ENCODE data around the gene VPS9D1.

Gene VPS9D1

GRCh38 chr16:89717688-89718505, 2.8 kb downstream of the VPS9D1 start:
- no peak for DNase-seq (ENCODE audit: low read depth)
- TF ChIP-seq CTCF (IDR thresholded peaks at IDR 0.05; ENCODE audit: low read depth, low read length, missing control alignments), result no peak
- H3K4me3 ChIP-seq (ENCODE audit: low read depth, low read length), result no peak overlapping the region

DNA sequence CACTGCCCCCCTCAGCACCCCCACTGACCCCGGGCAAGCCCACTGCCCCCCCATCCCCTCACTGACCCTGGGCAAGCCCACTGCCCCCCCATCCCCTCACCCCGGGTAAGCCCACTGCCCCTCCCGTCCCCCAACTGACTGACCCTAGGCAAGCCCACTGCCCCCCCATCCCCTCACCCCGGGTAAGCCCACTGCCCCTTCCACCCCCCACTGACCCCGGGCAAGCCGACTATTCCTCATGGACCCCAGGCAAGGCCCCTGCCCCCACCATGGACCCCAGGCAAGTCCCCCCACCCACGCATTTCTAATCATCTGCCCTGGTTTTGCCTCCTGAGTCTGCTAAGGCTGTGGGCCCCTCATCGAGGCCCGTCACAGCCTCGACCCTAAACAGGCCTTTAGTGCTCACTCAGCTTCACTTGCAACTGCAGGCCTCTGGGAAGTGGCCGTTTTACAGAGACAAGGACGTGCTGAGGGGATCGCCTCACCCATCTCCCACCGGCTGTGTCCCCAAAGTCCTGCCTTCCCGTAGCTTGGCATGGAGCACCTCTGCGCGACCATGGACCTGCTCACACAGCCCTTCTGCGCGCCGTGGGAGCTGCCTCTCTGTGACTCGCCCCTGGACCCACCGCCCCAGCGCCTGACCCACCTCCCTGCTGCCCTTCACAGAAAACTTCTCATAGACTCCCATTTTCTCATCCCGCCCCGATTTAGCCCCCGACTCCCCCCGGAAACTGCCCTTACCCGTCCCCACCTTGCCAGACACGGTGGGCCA, 3.6 kb downstream of the VPS9D1 start:
- no peak overlapping the region for H3K4me3 ChIP-seq (ENCODE audit: low read depth, low read length)
- TF ChIP-seq CTCF (IDR thresholded peaks at IDR 0.05; ENCODE audit: low read depth, low read length, missing control alignments), result no peak
- no peak for DNase-seq (ENCODE audit: low read depth)

DNA sequence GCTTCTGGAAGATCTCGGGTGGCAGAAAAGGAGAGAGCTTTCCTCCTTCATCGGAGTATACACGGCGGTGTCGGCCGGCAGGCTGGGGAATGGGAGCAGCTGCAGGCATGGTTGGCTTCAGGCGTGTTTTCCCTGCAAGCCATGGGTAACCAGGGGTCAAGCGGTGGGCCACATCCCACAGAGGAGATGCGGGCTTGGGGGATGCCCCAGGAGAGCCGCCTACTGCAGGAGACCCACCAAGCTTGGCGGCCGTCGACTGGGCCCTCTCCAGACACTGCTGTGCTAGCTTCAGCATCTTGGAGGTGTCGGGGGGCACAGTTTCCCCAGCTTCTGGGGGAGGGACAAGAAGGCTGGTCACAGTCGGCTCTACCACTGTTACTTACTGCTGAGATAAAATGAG, 4.2 kb downstream of the VPS9D1 start:
- no peak for DNase-seq (ENCODE audit: low read depth)
- no peak for TF ChIP-seq CTCF (IDR thresholded peaks at IDR 0.05; ENCODE audit: low read depth, low read length, missing control alignments)

DNA sequence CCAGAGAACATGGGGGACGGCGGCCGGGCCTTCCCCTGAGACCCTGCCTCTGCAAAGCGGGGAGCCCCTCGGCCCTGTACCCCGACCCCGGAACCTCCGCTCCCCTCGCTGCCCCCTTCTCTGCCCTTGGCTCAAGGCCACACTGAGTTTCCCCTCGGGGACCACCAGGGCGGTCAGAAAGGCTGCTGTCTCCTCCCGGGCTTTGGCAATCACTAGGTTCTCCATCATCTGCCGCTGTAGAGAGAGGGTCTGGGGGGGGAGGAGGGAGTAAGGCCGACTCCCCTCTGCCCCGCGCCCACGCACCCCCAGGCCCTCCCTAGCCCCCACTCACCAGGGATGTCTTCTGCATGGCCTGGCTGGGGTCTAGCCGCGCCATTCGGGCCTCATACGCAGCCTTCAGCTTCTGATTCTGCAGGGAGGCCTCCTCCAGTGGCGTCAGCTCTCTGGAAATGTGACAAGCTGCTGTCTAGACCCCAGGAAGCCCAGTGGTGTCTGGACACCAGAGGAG, 8.4 kb downstream of the VPS9D1 start:
- DNase-seq (ENCODE audit: low read depth), result no peak
- peak overlapping the region; percentile 76 for H3K4me3 ChIP-seq (ENCODE audit: low read depth, low read length)
- no peak for TF ChIP-seq CTCF (IDR thresholded peaks at IDR 0.05; ENCODE audit: low read depth, low read length, missing control alignments)

More for the DNA sequence above, 4.2 kb downstream of the VPS9D1 start:
- H3K4me3 ChIP-seq (ENCODE audit: low read depth, low read length), result no peak overlapping the region

DNA sequence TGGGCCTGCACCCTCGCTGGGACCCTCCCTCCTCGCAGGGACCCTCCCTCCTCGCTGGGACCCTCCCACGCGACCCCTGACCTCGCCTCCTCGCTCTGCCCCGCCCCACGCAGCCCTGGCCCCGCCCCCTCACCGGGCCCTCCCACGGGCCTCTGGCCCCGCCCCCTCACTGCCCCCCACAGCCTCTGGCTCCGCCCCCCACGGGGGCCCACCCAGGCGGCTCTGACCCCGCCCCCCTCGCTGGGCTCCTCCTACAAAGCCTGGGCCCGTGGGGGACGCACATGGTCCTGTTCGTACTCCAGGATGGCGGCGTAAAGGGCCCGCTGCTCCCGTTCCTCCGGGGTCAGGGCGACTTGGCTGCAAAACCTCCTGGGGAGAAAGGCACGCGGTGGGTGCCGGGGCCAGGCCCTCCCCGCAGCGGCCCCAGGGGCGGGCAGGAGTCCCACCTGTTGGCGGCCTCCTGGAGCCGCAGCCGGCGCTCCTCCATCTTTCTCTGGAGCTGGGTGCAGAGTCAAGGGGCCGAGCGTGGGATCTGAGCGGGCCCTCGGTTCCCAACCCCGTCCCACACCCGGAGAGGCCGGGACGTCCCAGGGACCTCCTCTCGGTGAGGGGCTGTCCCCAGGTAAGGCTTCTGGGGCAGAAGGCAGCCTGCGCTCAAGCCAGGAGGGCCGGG, 9.0 kb downstream of the VPS9D1 start:
- DNase-seq (ENCODE audit: low read depth), result no peak
- TF ChIP-seq CTCF (IDR thresholded peaks at IDR 0.05; ENCODE audit: low read depth, low read length, missing control alignments), result no peak
- peak overlapping the region; percentile 76 for H3K4me3 ChIP-seq (ENCODE audit: low read depth, low read length)

DNA sequence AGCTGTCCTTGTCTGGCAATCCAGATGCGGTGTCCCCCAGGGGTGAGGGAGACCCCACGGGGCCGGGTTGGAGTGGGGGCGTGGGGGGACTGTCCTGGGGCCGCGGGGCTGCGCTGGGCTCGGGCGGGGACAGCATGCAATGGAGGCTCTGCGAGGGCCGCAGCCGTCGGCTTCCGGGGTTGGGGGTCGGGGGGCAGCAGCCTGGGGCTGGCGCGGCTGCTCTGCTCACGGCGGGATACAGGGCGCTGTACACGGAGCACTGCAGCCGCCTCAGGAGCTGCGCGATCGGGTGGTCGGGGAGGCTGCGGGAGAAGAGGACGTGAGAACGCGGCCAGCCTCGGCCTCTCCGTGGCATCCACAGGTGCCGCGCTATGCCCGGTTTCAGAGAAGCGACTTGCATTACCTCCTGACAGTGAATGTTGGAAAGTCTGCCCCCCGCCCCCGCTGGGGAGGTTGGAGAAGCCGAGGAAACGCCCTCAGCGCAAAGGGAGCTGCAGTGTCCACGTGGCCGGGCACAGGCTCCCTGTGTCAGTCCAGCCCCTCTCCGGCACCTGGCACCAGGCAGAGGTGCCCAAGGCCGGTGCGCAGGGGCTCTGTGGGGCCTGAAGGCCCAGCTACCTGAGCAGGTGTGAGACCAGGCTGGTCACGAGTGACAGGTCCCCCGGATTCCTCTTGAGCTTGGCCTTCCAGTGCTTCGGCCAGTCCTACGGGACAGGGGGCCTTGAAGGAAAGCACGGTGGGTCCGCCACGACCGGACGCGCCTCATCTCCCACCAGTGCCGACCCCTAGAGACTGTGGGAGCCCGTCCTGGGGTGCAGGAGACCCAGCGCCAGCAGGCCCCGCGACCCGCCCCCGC, 9.8 kb downstream of the VPS9D1 start:
- no peak overlapping the region for H3K4me3 ChIP-seq (ENCODE audit: low read depth, low read length)
- no peak for DNase-seq (ENCODE audit: low read depth)
- TF ChIP-seq CTCF (IDR thresholded peaks at IDR 0.05; ENCODE audit: low read depth, low read length, missing control alignments), result no peak
